SK-N-MC (cell line): Measurements from ENCODE around the gene SLC19A2.
"Not testable (repeated sequence)": the region's sequence is repeated elsewhere in the genome, so short reads cannot be mapped to it uniquely, and the experiment has no call there.

Experiments
- EZH2 ChIP-seq: fragments of 200-600 bp; sonication (generic); IDR thresholded peaks from one replicate; pipeline ENCODE4 v1.6.1; 2017; ENCODE audit warnings: antibody characterized with exemption
- POLR2AphosphoS5 ChIP-seq: IDR thresholded peaks from 2 replicates; pipeline ENCODE4 v1.6.1; 2012; ENCODE audit warnings: mild to moderate bottlenecking, low read depth, low read length, borderline replicate concordance

GRCh38 chr1:169503601-169504000, 17.9 kb upstream of the SLC19A2 start:
- not testable (repeated sequence) for TF ChIP-seq POLR2AphosphoS5, EZH2
